GM13977 (cell line): ENCODE data around the gene CNTNAP2.

ENCODE experiments used
- DNase-seq: peaks from one replicate; pipeline ENCODE4 v3.0.0; 2012; ENCODE audit warnings: low spot score
- in situ Hi-C: fragments of 300-500 bp; cut with MboI; formaldehyde crosslinking; loops from one replicate; pipeline ENCODE4 v1.12.0; 2022; ENCODE audit warnings: low sequenced_read_pairs, low pct_unique_long_range_greater_than_20kb, mixed read lengths, inconsistent platforms; ENCODE audit not compliant: unreplicated experiment
- TF ChIP-seq, protein P1 (sequence below): IDR thresholded peaks from 2 replicates; pipeline ENCODE4 v1.5.1; 2012; ENCODE audit warnings: mild to moderate bottlenecking, control low read depth; ENCODE audit not compliant: insufficient read depth; ENCODE audit errors: extremely low read depth, missing control alignments

The CNTNAP2 gene

DNA sequence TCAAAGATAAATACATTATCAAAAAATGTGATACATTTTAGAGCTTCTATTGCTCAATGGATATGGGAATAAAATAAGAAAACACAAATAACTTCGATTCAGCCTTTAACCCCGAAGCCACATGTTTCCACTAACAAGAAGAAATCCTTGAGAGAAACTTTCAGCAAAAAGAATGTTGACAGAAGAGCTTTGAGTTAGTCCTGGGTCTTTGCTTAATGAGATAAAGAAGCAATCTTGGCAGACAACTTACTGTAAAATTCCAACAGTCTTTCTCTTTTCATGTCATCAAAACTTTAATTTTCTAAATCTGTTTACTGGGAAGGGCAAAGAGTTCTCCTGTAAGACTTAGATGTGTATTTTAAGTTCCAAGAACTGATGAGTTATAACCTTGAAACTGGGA lies 810.2 kb downstream of the CNTNAP2 start:
- TF ChIP-seq, protein P1, sequence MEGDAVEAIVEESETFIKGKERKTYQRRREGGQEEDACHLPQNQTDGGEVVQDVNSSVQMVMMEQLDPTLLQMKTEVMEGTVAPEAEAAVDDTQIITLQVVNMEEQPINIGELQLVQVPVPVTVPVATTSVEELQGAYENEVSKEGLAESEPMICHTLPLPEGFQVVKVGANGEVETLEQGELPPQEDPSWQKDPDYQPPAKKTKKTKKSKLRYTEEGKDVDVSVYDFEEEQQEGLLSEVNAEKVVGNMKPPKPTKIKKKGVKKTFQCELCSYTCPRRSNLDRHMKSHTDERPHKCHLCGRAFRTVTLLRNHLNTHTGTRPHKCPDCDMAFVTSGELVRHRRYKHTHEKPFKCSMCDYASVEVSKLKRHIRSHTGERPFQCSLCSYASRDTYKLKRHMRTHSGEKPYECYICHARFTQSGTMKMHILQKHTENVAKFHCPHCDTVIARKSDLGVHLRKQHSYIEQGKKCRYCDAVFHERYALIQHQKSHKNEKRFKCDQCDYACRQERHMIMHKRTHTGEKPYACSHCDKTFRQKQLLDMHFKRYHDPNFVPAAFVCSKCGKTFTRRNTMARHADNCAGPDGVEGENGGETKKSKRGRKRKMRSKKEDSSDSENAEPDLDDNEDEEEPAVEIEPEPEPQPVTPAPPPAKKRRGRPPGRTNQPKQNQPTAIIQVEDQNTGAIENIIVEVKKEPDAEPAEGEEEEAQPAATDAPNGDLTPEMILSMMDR: no peak
- in situ Hi-C loops: no loop called here
- no peak for DNase-seq

DNA sequence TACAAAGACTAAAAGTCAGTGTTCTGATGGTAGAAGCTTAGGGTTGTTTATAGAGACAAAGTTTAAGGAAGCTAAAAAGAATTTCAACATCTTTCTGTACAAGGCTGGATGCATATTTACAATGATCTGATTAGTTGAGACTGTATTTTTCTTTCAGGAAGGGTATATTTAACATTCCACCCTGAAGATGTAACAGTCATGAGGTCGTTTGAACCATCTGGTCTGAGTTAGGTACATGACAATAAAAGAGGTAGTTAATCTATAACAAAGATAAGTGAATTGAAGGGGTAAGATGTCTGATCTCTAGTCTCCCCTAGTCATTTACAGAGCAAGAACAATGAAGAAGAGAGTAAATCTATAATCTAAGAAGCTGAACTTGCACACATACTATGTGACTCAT lies 821.2 kb downstream of the CNTNAP2 start:
- TF ChIP-seq, protein P1: no peak
- DNase-seq: no peak
- in situ Hi-C loops: no loop called here

DNA sequence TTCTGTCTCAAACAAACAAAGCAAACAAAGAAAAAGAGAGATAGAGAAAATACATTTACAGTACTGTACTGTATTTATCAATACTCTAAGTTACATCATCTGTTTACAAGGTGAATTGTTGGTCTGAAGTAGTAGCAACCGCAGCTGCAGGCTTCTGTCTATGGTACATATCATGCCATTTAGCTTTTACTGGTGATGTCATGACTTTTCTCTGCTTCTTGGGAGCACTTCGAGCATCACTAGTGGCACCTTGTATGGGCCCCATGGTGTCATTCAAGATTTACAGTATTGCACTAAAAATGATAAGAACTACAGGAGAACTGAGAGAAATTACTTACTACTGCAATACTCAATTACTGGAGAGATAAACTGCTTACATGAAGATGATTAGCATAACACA lies 826.9 kb downstream of the CNTNAP2 start:
- DNase-seq: no peak
- in situ Hi-C loops: no loop called here
- TF ChIP-seq, protein P1: no peak

DNA sequence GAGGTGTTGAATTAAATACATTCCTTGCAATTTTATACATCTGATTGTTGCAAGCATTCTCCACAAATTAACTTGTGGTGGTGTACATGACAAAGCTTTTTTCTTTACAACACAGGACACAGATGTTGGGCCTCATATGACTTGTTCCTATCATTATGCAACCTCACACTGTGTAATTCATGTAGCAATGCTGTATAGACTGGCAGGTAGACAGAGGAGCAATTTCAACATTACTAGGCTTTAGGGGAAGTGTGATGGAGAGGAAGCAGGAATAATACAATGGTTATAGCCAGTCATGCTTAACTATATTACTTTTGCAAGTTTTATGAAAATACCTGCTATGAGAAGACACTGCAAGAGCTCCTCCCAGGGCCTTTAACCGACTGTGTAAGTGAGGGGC lies 832.1 kb downstream of the CNTNAP2 start:
- no peak for DNase-seq
- TF ChIP-seq, protein P1: no peak
- in situ Hi-C loops: no loop called here

DNA sequence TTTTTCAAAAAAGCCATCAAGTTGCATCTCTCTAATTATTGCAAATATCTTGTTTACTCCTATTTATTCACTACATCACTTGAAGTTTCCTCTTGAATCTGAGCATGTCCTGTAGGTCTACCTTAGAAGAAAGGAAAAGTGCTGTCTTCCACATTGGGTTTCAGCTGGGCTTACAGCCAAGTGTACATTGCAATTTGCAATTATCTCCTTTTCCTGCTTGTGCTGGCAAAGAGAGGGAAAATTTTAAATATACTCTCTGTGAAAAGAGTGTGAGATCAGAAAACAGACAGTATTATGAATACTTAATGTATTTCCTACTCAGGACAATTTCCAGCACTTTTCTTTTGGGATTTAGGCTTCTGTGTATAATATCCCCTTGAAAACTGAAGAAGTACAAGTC lies 839.7 kb downstream of the CNTNAP2 start:
- in situ Hi-C loops: no loop called here
- TF ChIP-seq, protein P1: no peak
- DNase-seq: no peak

DNA sequence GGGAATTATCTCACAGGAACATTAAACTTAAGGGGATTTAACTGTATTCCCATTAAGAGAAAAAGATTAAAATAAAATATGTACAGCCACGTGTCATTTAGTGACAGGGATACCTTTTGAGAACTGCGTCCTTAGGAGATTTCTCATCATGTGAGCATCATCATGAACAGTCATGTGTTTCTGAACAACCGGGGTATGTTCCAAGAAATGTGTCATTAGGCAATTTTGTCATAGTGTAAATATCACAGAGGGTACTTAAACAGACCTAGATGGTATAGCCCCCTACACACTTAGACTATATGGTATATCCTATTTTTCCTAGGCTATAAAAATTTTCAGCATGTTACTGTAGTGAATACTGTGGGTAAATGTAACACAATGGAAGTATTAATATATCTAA lies 840.3 kb downstream of the CNTNAP2 start:
- no peak for DNase-seq
- in situ Hi-C loops: no loop called here
- TF ChIP-seq, protein P1: no peak
